ENCODE data around the gene DDX54.

Gene DDX54

GRCh38 chr12:113140706-113141105 is 44.6 kb downstream of the DDX54 start:
- no peak for TF ChIP-seq ZNF274 (IDR thresholded peaks at IDR 0.05; ENCODE audit: low read depth, low read length)
- no peak overlapping the region for H3K4me3 ChIP-seq (ENCODE audit: low read length)

GRCh38 chr12:113138826-113139225 is 46.5 kb downstream of the DDX54 start:
- H3K4me3 ChIP-seq (ENCODE audit: low read length): no peak overlapping the region
- no peak for TF ChIP-seq ZNF274 (IDR thresholded peaks at IDR 0.05; ENCODE audit: low read depth, low read length)

GRCh38 chr12:113137861-113138783 is 47.2 kb downstream of the DDX54 start:
- no peak overlapping the region for H3K4me3 ChIP-seq (ENCODE audit: low read length)
- TF ChIP-seq ZNF274 (IDR thresholded peaks at IDR 0.05; ENCODE audit: low read depth, low read length): no peak

GRCh38 chr12:113136990-113137511 is 48.2 kb downstream of the DDX54 start:
- no peak for TF ChIP-seq ZNF274 (IDR thresholded peaks at IDR 0.05; ENCODE audit: low read depth, low read length)
- no peak overlapping the region for H3K4me3 ChIP-seq (ENCODE audit: low read length)

- no peak for TF ChIP-seq ZNF274 (IDR thresholded peaks at IDR 0.05; ENCODE audit: low read depth, low read length)
- no peak overlapping the region for H3K4me3 ChIP-seq (ENCODE audit: low read length)
These were observed 48.9 kb downstream of the DDX54 start for GRCh38 chr12:113136128-113136989.

GRCh38 chr12:113135178-113136127 is 49.8 kb downstream of the DDX54 start, which contains the start of gene RASAL1:
RASAL1 (minus strand) TSS chr12:113135761; CDS start chr12:113135462, 299 bp downstream.
- H3K4me3 ChIP-seq (ENCODE audit: low read length): no peak within 1 kb of the TSS
- no peak for TF ChIP-seq ZNF274 (IDR thresholded peaks at IDR 0.05; ENCODE audit: low read depth, low read length)

GRCh38 chr12:113134521-113134951 is 50.7 kb downstream of the DDX54 start:
- TF ChIP-seq ZNF274 (IDR thresholded peaks at IDR 0.05; ENCODE audit: low read depth, low read length): no peak
- no peak overlapping the region for H3K4me3 ChIP-seq (ENCODE audit: low read length)

GRCh38 chr12:113134071-113134470 is 51.2 kb downstream of the DDX54 start:
- no peak for TF ChIP-seq ZNF274 (IDR thresholded peaks at IDR 0.05; ENCODE audit: low read depth, low read length)

GRCh38 chr12:113133666-113134065 is 51.6 kb downstream of the DDX54 start:
- H3K4me3 ChIP-seq (ENCODE audit: low read length): no peak overlapping the region
- TF ChIP-seq ZNF274 (IDR thresholded peaks at IDR 0.05; ENCODE audit: low read depth, low read length): no peak

More at GRCh38 chr12:113134071-113134470, 51.2 kb downstream of the DDX54 start:
- H3K4me3 ChIP-seq (ENCODE audit: low read length): no peak overlapping the region

- TF ChIP-seq ZNF274 (IDR thresholded peaks at IDR 0.05; ENCODE audit: low read depth, low read length): no peak
- no peak overlapping the region for H3K4me3 ChIP-seq (ENCODE audit: low read length)
These were observed 52.2 kb downstream of the DDX54 start for GRCh38 chr12:113133036-113133435.

- no peak for TF ChIP-seq ZNF274 (IDR thresholded peaks at IDR 0.05; ENCODE audit: low read depth, low read length)
These were observed 53.7 kb downstream of the DDX54 start for GRCh38 chr12:113131556-113131955.

GRCh38 chr12:113130457-113131135 is 54.7 kb downstream of the DDX54 start:
- H3K4me3 ChIP-seq (ENCODE audit: low read length): no peak overlapping the region
- no peak for TF ChIP-seq ZNF274 (IDR thresholded peaks at IDR 0.05; ENCODE audit: low read depth, low read length)

More at GRCh38 chr12:113131556-113131955, 53.7 kb downstream of the DDX54 start:
- H3K4me3 ChIP-seq (ENCODE audit: low read length): no peak overlapping the region
